GM23248 (cell line): Measurements from ENCODE around the gene PRSS36.

Source experiments
- EZH2 ChIP-seq: fragments of 200-600 bp; sonication (generic); IDR thresholded peaks from 2 replicates; pipeline ENCODE4 v1.6.1; 2018; ENCODE audit warnings: antibody characterized with exemption, mild to moderate bottlenecking; ENCODE audit not compliant: insufficient read depth, poor library complexity, severe bottlenecking
- EZH2phosphoT487 ChIP-seq: fragments of 200-600 bp; sonication (generic); IDR thresholded peaks from 2 replicates; pipeline ENCODE4 v1.6.1; 2018; ENCODE audit warnings: antibody characterized with exemption, moderate library complexity, mild to moderate bottlenecking, low read depth; ENCODE audit not compliant: insufficient read depth

DNA sequence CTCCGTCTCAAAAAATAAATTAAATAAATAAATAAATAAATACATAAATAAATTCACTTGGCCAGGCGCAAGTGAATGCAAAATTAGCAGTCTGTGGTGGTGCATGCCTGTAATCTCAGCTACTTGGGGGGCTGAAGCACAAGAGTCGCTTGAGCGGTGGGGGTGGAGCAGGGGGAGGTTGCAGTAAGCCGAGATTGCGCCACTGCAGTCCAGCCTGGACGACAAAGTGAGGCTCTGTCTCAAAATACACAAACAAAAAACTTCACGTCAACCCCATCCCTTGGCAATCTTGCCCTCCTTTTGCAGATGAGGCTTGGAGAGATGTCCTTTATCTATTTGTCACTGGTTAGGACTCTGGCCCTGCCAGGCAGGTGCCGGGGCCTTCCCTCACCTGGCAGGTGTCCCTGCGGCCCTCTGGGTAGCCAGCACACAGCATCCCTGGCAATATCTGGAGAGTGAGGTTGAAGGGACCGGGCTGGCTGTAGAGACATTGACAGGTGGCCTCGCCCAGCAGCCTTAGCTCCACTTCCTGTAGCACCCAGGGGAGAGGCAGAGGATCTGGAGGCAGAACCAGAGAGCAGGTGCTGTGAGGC is 4.4 kb downstream of the PRSS36 start:
- TF ChIP-seq EZH2phosphoT487, result no peak
- no peak for TF ChIP-seq EZH2
